ENCODE measurements around the gene DAD1. TPM values are rescaled to one million over a fixed set of nuclear protein-coding genes. Genes with fewer than 3 reads are reported as not detected.
"Not testable (repeated sequence)": the region's sequence is repeated elsewhere in the genome, so short reads cannot be mapped to it uniquely, and the experiment has no call there.

Gene DAD1
- total RNA-seq, 1 donor from 2014 or later: 244 TPM

- Histone ChIP-seq H3K27me3 (ENCODE audit: control insufficient read depth in 3 of 3, insufficient read depth in 3 of 3, low read length in 3 of 3) (no peaks in the 10 kb centered on the region), H3K4me1 (ENCODE audit: control insufficient read depth in 3 of 3, insufficient read depth in 3 of 3, low read length in 3 of 3) (peaks cover 7 to 13% (median 10%) of the 10 kb centered on the region in 3 donors), H3K4me3 (ENCODE audit: low read length in 3 of 3) (no peak overlapping the region), H3K9ac (ENCODE audit: low read depth in 1 of 3, low read length in 3 of 3) (no peak overlapping the region), H3K27ac (ENCODE audit: low read depth, low read length) (no peak overlapping the region), H3K36me3 (ENCODE audit: control insufficient read depth in 3 of 3, insufficient read depth in 3 of 3, low read length in 3 of 3) (peaks cover 0 to 29% (median 28%) of the 10 kb centered on the region in 3 donors), H3K9me3 (ENCODE audit: control insufficient read depth in 3 of 3, low read length in 3 of 3) (no peaks in the 10 kb centered on the region)
Observed at GRCh38 chr14:22572562-22573058, 16.4 kb downstream of the DAD1 start.

DNA sequence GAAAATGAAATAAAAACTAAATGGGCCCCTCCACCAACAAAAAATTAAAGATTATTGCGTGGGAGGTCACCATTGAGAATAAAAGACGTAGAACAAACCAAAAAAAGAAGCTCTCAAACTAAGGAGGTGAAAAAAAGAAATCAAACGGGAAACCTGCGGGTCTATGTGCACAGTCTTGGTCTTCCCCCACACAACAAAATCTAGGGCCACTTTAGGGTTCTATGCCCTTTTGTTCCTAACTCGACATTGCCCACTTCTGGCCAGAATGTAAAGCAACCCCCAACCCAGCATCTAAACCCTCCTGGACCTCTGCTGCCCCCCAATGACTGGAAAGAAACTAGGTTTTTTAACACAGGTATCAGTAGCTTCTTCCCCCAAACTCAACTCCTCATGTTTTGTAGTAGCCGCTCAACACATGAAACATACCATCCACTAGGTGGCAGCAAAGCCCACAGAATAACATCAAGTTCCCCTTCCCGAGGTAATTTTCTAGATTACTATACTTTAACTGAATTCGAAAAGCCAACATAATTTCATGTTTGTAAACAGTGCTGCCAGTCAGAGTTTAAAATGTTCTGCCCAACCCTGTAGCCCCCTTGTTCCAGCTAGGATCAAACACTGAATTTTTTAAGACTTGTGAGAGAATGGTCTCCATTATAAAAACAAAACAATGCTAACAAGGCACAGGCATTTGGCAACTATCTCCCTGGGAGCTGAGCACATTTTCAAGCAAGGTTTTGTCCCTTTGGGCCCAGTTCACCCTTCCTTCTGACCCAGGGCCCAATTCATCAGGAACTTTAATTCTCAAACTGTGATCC lies 18.7 kb downstream of the DAD1 start:
- no peaks in the 10 kb centered on the region for H3K27me3 ChIP-seq (ENCODE audit: control insufficient read depth in 3 of 3, insufficient read depth in 3 of 3, low read length in 3 of 3)
- H3K4me1 ChIP-seq (ENCODE audit: control insufficient read depth in 3 of 3, insufficient read depth in 3 of 3, low read length in 3 of 3): peaks cover 9 to 26% (median 18%) of the 10 kb centered on the region in 3 donors
- peaks cover 0 to 31% (median 29%) of the 10 kb centered on the region in 3 donors for H3K36me3 ChIP-seq (ENCODE audit: control insufficient read depth in 3 of 3, insufficient read depth in 3 of 3, low read length in 3 of 3)
- H3K4me3 ChIP-seq (ENCODE audit: low read length in 3 of 3): no peak overlapping the region
- peak overlapping the region in 1 of 3 donors; percentile 27 for H3K9ac ChIP-seq (ENCODE audit: low read depth in 1 of 3, low read length in 3 of 3)
- H3K27ac ChIP-seq (ENCODE audit: low read depth, low read length): no peak overlapping the region
- H3K9me3 ChIP-seq (ENCODE audit: control insufficient read depth in 3 of 3, low read length in 3 of 3): no peaks in the 10 kb centered on the region

- no peaks in the 10 kb centered on the region for H3K9me3 ChIP-seq (ENCODE audit: control insufficient read depth in 3 of 3, low read length in 3 of 3)
- H3K4me1 ChIP-seq (ENCODE audit: control insufficient read depth in 3 of 3, insufficient read depth in 3 of 3, low read length in 3 of 3): peaks cover 9 to 28% (median 18%) of the 10 kb centered on the region in 3 donors
- H3K4me3 ChIP-seq (ENCODE audit: low read length in 3 of 3): no peak overlapping the region
- H3K27ac ChIP-seq (ENCODE audit: low read depth, low read length): no peak overlapping the region
- no peaks in the 10 kb centered on the region for H3K27me3 ChIP-seq (ENCODE audit: control insufficient read depth in 3 of 3, insufficient read depth in 3 of 3, low read length in 3 of 3)
- H3K36me3 ChIP-seq (ENCODE audit: control insufficient read depth in 3 of 3, insufficient read depth in 3 of 3, low read length in 3 of 3): peaks cover 0 to 28% (median 24%) of the 10 kb centered on the region in 3 donors
- no peak overlapping the region for H3K9ac ChIP-seq (ENCODE audit: low read depth in 1 of 3, low read length in 3 of 3)
Observed at GRCh38 chr14:22569737-22570131, 19.3 kb downstream of the DAD1 start.

GRCh38 chr14:22569106-22569736 lies 19.8 kb downstream of the DAD1 start:
- peaks cover 0 to 25% (median 19%) of the 10 kb centered on the region in 3 donors for H3K36me3 ChIP-seq (ENCODE audit: control insufficient read depth in 3 of 3, insufficient read depth in 3 of 3, low read length in 3 of 3)

DNA sequence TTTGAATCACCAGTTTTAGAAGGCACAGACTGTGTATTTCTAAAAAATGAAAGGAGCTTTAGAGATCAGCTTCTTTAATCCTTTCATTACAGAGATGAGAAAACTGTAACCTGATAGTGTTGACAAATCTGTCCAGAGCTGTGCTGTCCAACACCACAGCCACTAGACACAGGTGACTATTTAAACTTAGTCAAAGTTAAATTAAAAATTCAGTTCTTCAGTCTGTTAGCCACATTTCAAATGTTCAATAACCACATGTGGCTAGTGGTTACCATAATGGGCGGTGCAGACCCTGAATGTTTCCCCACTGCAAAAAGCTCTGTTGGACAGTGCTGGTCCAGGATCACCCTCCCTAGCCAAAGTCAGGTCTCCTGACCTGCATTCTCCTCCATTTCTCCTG lies 21.6 kb downstream of the DAD1 start:
- Histone ChIP-seq H3K9me3 (ENCODE audit: control insufficient read depth in 3 of 3, low read length in 3 of 3) (no peaks in the 10 kb centered on the region), H3K4me3 (ENCODE audit: low read length in 3 of 3) (no peak overlapping the region), H3K4me1 (ENCODE audit: control insufficient read depth in 3 of 3, insufficient read depth in 3 of 3, low read length in 3 of 3) (peaks cover 9 to 43% (median 24%) of the 10 kb centered on the region in 3 donors), H3K36me3 (ENCODE audit: control insufficient read depth in 3 of 3, insufficient read depth in 3 of 3, low read length in 3 of 3) (peaks cover 0 to 16% (median 4%) of the 10 kb centered on the region in 3 donors), H3K9ac (ENCODE audit: low read depth in 1 of 3, low read length in 3 of 3) (peak overlapping the region in 1 of 3 donors; percentile 30), H3K27me3 (ENCODE audit: control insufficient read depth in 3 of 3, insufficient read depth in 3 of 3, low read length in 3 of 3) (no peaks in the 10 kb centered on the region), H3K27ac (ENCODE audit: low read depth, low read length) (peak overlapping the region; percentile 43)

More at GRCh38 chr14:22569106-22569736, 19.8 kb downstream of the DAD1 start:
- Histone ChIP-seq H3K27me3 (ENCODE audit: control insufficient read depth in 3 of 3, insufficient read depth in 3 of 3, low read length in 3 of 3) (no peaks in the 10 kb centered on the region), H3K4me1 (ENCODE audit: control insufficient read depth in 3 of 3, insufficient read depth in 3 of 3, low read length in 3 of 3) (peaks cover 9 to 33% (median 18%) of the 10 kb centered on the region in 3 donors), H3K9ac (ENCODE audit: low read depth in 1 of 3, low read length in 3 of 3) (peak overlapping the region in 1 of 3 donors; percentile 29), H3K27ac (ENCODE audit: low read depth, low read length) (no peak overlapping the region), H3K9me3 (ENCODE audit: control insufficient read depth in 3 of 3, low read length in 3 of 3) (no peaks in the 10 kb centered on the region), H3K4me3 (ENCODE audit: low read length in 3 of 3) (no peak overlapping the region)

- no peak overlapping the region for H3K4me3 ChIP-seq (ENCODE audit: low read length in 3 of 3)
- H3K9ac ChIP-seq (ENCODE audit: low read depth in 1 of 3, low read length in 3 of 3): no peak overlapping the region
- peaks cover 0 to 14% (median 4%) of the 10 kb centered on the region in 3 donors for H3K36me3 ChIP-seq (ENCODE audit: control insufficient read depth in 3 of 3, insufficient read depth in 3 of 3, low read length in 3 of 3)
- peaks cover 9 to 48% (median 24%) of the 10 kb centered on the region in 3 donors for H3K4me1 ChIP-seq (ENCODE audit: control insufficient read depth in 3 of 3, insufficient read depth in 3 of 3, low read length in 3 of 3)
- no peaks in the 10 kb centered on the region for H3K9me3 ChIP-seq (ENCODE audit: control insufficient read depth in 3 of 3, low read length in 3 of 3)
- no peaks in the 10 kb centered on the region for H3K27me3 ChIP-seq (ENCODE audit: control insufficient read depth in 3 of 3, insufficient read depth in 3 of 3, low read length in 3 of 3)
- H3K27ac ChIP-seq (ENCODE audit: low read depth, low read length): peak overlapping the region; percentile 43
Observed at GRCh38 chr14:22566845-22567244, 22.2 kb downstream of the DAD1 start.

GRCh38 chr14:22566266-22566665 lies 22.8 kb downstream of the DAD1 start:
- H3K27ac ChIP-seq (ENCODE audit: low read depth, low read length); H3K27me3 ChIP-seq (ENCODE audit: control insufficient read depth in 3 of 3, insufficient read depth in 3 of 3, low read length in 3 of 3); H3K4me3 ChIP-seq (ENCODE audit: low read length in 3 of 3); H3K9me3 ChIP-seq (ENCODE audit: control insufficient read depth in 3 of 3, low read length in 3 of 3); H3K9ac ChIP-seq (ENCODE audit: low read depth in 1 of 3, low read length in 3 of 3): not testable (repeated sequence)
- H3K4me1 ChIP-seq (ENCODE audit: control insufficient read depth in 3 of 3, insufficient read depth in 3 of 3, low read length in 3 of 3): peaks cover 9 to 52% (median 24%) of the 10 kb centered on the region in 3 donors
- H3K36me3 ChIP-seq (ENCODE audit: control insufficient read depth in 3 of 3, insufficient read depth in 3 of 3, low read length in 3 of 3): peaks cover 0 to 11% (median 4%) of the 10 kb centered on the region in 3 donors

DNA sequence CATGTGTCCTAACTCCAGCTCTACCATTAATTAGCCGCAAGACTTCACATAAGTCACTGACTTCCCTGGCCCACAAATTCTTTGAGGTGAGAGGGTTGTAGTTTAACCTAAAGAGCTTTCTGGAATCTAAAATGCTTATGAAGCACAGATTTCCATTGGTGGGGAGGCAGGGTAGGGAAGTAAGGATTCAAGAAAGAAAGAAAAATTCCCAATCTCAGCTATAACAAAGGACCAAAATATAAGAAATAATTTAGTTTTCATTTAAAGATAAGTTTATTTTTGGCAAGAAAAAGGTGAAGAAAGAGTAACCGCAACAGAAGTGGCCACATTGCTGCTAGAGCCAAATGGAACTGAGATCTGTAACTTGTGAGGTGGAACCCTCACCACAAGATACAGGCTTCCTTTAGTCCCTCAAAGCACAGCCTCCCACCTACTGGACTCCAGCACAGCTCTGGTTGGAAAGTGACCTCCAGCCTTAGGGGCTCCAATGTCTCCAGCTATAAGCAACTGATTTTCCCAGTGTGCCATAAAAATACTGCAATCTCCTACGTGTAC lies 23.6 kb downstream of the DAD1 start:
- no peak overlapping the region for H3K4me3 ChIP-seq (ENCODE audit: low read length in 3 of 3)
- peaks cover 7 to 49% (median 18%) of the 10 kb centered on the region in 3 donors for H3K4me1 ChIP-seq (ENCODE audit: control insufficient read depth in 3 of 3, insufficient read depth in 3 of 3, low read length in 3 of 3)
- no peak overlapping the region for H3K27ac ChIP-seq (ENCODE audit: low read depth, low read length)

GRCh38 chr14:22564463-22564862 lies 24.6 kb downstream of the DAD1 start:
- H3K4me3 ChIP-seq (ENCODE audit: low read length in 3 of 3): no peak overlapping the region
- no peaks in the 10 kb centered on the region for H3K27me3 ChIP-seq (ENCODE audit: control insufficient read depth in 3 of 3, insufficient read depth in 3 of 3, low read length in 3 of 3)
- H3K9ac ChIP-seq (ENCODE audit: low read depth in 1 of 3, low read length in 3 of 3): no peak overlapping the region
- peaks cover 3 to 46% (median 17%) of the 10 kb centered on the region in 3 donors for H3K4me1 ChIP-seq (ENCODE audit: control insufficient read depth in 3 of 3, insufficient read depth in 3 of 3, low read length in 3 of 3)
- no peaks in the 10 kb centered on the region for H3K9me3 ChIP-seq (ENCODE audit: control insufficient read depth in 3 of 3, low read length in 3 of 3)
- no peak overlapping the region for H3K27ac ChIP-seq (ENCODE audit: low read depth, low read length)
- H3K36me3 ChIP-seq (ENCODE audit: control insufficient read depth in 3 of 3, insufficient read depth in 3 of 3, low read length in 3 of 3): peaks cover 0 to 11% (median 4%) of the 10 kb centered on the region in 3 donors

More for the DNA sequence above, 23.6 kb downstream of the DAD1 start:
- Histone ChIP-seq H3K36me3 (ENCODE audit: control insufficient read depth in 3 of 3, insufficient read depth in 3 of 3, low read length in 3 of 3) (peaks cover 0 to 11% (median 4%) of the 10 kb centered on the region in 3 donors), H3K9ac (ENCODE audit: low read depth in 1 of 3, low read length in 3 of 3) (no peak overlapping the region), H3K27me3 (ENCODE audit: control insufficient read depth in 3 of 3, insufficient read depth in 3 of 3, low read length in 3 of 3) (no peaks in the 10 kb centered on the region), H3K9me3 (ENCODE audit: control insufficient read depth in 3 of 3, low read length in 3 of 3) (no peaks in the 10 kb centered on the region)
